Keratinocyte (primary cell): ENCODE results near the gene KREMEN1. TPM values are rescaled to one million over a fixed set of nuclear protein-coding genes. Genes with fewer than 3 reads are reported as not detected.

ENCODE experiments used
- DNase-seq: peaks from one replicate; pipeline ENCODE4 v3.0.0-alpha.2; 2011; ENCODE audit warnings: low read depth, missing footprints, low spot score
- FAIRE-seq: peaks from 2 replicates; lab custom pipeline; 2011; peaks lifted over from hg19 to GRCh38; lab: Jason Lieb, UNC
- H2AFZ ChIP-seq: 2 replicates; pipeline ENCODE4 v1.6.0; 2012; ENCODE audit warnings: low read length, control low read depth, inconsistent platforms; ENCODE audit not compliant: control insufficient read depth
- H3K27ac ChIP-seq: 2 replicates; pipeline ENCODE4 v1.5.1; 2011; ENCODE audit warnings: low read length; ENCODE audit not compliant: control insufficient read depth, insufficient read depth
- H3K27me3 ChIP-seq: 3 replicates; pipeline ENCODE4 v1.6.0; 2011; ENCODE audit warnings: low read length; ENCODE audit not compliant: control insufficient read depth, insufficient read depth; ENCODE audit errors: extremely low read depth
- H3K36me3 ChIP-seq, 2 experiments: 2 replicates in 1 of 2; 3 replicates in 1 of 2; pipeline ENCODE4 v1.5.1; 2011; ENCODE audit warnings: low read length in 2 of 2, mild to moderate bottlenecking in 1 of 2; ENCODE audit not compliant: control insufficient read depth in 2 of 2, insufficient read depth in 2 of 2; ENCODE audit errors: extremely low read depth in 1 of 2
- H3K4me1 ChIP-seq: 3 replicates; pipeline ENCODE4 v1.5.1; 2011; ENCODE audit warnings: low read length; ENCODE audit not compliant: control insufficient read depth, insufficient read depth; ENCODE audit errors: extremely low read depth
- H3K4me2 ChIP-seq: 3 replicates; pipeline ENCODE4 v1.6.0; 2011; ENCODE audit warnings: low read depth, low read length; ENCODE audit not compliant: control insufficient read depth, insufficient read depth; ENCODE audit errors: extremely low read depth
- H3K4me3 ChIP-seq, 3 experiments: fragments of 200-600 bp in 1 of 3; sonication (generic) in 1 of 3; 2 replicates in 2 of 3; 3 replicates in 1 of 3; pipeline ENCODE4 v1.5.1; 2011 to 2016; ENCODE audit warnings: low read length in 3 of 3, mild to moderate bottlenecking in 3 of 3, control low read depth in 2 of 3, inconsistent platforms in 1 of 3, low read depth in 1 of 3, mixed read lengths in 1 of 3, mixed run types in 1 of 3, moderate library complexity in 1 of 3; ENCODE audit not compliant: control insufficient read depth in 2 of 3, insufficient read depth in 2 of 3; ENCODE audit errors: extremely low read depth in 1 of 3
- H3K79me2 ChIP-seq: 2 replicates; pipeline ENCODE4 v1.6.0; 2012; ENCODE audit warnings: low read length; ENCODE audit not compliant: control insufficient read depth, insufficient read depth
- H3K9ac ChIP-seq: 3 replicates; pipeline ENCODE4 v1.6.0; 2011; ENCODE audit warnings: low read length; ENCODE audit not compliant: control insufficient read depth, insufficient read depth; ENCODE audit errors: extremely low read depth
- H3K9me1 ChIP-seq: 3 replicates; pipeline ENCODE4 v1.6.0; 2011; ENCODE audit warnings: low read length; ENCODE audit not compliant: control insufficient read depth, insufficient read depth; ENCODE audit errors: extremely low read depth
- H3K9me3 ChIP-seq: 2 replicates; pipeline ENCODE4 v1.5.1; 2012; ENCODE audit warnings: low read depth, low read length; ENCODE audit not compliant: control insufficient read depth
- H4K20me1 ChIP-seq: 3 replicates; pipeline ENCODE4 v1.6.0; 2011; ENCODE audit warnings: low read length; ENCODE audit not compliant: control insufficient read depth, insufficient read depth; ENCODE audit errors: extremely low read depth
- EZH2 ChIP-seq: IDR thresholded peaks from one replicate; pipeline ENCODE4 v1.6.1; 2012; ENCODE audit warnings: inconsistent platforms, mild to moderate bottlenecking, low read length, moderate library complexity
- dilution Hi-C: fragments of 300-500 bp; cut with MboI; formaldehyde crosslinking; loops from one replicate; pipeline ENCODE4 v1.7.0; 2020; ENCODE audit warnings: low sequenced_read_pairs; ENCODE audit not compliant: extremely low pct_ligation_motif_present
- polyA plus RNA-seq, 5 experiments: library from polyadenylated mRNA; depleted of rRNA in 3 of 5; stranded (reverse) in 3 of 5; stranded (forward) in 1 of 5; unstranded in 1 of 5; fragments of >200 nt; gene quantifications; 1 replicate in 1 of 5; 2 replicates in 3 of 5; 3 replicates in 1 of 5; pipeline versions ENCODE4 v1.2.1 to v1.2.3, GENCODE V29; 2011 to 2012; ENCODE audit warnings: missing spikeins in 2 of 5, low read depth in 1 of 5, low replicate concordance in 1 of 5
- TF ChIP-seq, protein P1 (sequence below), 3 experiments: IDR thresholded peaks in 1 of 3; conservative IDR thresholded peaks in 1 of 3; optimal IDR thresholded peaks in 1 of 3; 2 replicates in 2 of 3; 3 replicates in 1 of 3; pipeline versions ENCODE3 to v1.5.1; 2011; ENCODE audit warnings: low read length in 3 of 3, mild to moderate bottlenecking in 3 of 3, moderate library complexity in 2 of 3, control low read depth in 1 of 3, inconsistent platforms in 1 of 3; ENCODE audit not compliant: insufficient read depth in 2 of 3; ENCODE audit errors: extremely low read depth in 1 of 3

The KREMEN1 gene
- polyA plus RNA-seq, 1 donor (not counting 4 experiments of a cell fraction or from before 2014, with no cell fraction given): 6.8 TPM

DNA sequence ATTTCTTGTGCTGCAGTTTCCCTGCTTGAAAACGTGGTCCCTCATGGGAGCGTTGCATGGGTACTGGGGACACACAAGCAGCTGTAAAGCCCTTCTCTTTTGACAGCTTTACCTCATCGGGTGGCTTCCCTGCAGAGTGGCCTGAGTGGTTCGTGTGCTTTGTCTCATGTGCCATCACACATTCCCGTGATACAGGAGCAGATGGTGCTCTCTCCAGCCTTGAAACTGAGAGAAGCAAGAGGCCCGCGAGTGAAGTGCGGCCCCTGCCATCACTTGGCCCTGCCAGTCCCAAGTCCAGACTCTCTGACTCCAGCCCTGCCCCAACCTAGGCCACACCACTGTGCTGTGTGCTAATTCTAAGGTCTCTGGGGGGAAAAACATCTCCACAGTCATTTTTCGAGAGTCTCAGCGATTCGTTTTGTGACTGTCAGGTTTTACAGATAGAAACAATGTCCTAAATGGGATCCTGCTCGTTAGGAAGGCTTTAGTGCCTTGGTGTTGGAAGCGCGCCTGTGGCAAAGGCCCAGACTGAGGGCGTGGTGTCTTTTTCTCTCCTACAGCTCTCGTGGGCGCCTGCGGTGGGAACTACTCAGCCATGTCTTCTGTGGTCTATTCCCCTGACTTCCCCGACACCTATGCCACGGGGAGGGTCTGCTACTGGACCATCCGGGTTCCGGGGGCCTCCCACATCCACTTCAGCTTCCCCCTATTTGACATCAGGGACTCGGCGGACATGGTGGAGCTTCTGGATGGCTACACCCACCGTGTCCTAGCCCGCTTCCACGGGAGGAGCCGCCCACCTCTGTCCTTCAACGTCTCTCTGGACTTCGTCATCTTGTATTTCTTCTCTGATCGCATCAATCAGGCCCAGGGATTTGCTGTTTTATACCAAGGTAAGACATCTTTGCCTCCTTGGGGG, 64.2 kb downstream of the KREMEN1 start:
- Histone ChIP-seq H3K4me3 (no peak overlapping the region), H3K9me1 (no peaks in the 10 kb centered on the region), H3K9ac (no peak overlapping the region), H3K36me3 (peaks cover 3 to 5% of the 10 kb centered on the region in 2 experiments), H3K9me3 (no peaks in the 10 kb centered on the region), H3K4me1 (no peaks in the 10 kb centered on the region), H3K4me2 (no peak overlapping the region), H2AFZ (no peak overlapping the region), H3K27ac (no peak overlapping the region), H3K27me3 (no peaks in the 10 kb centered on the region), H4K20me1 (no peaks in the 10 kb centered on the region), H3K79me2 (no peaks in the 10 kb centered on the region)
- DNase-seq (no peak), FAIRE-seq (no peak)
- TF ChIP-seq EZH2: no peak
- TF ChIP-seq, protein P1, sequence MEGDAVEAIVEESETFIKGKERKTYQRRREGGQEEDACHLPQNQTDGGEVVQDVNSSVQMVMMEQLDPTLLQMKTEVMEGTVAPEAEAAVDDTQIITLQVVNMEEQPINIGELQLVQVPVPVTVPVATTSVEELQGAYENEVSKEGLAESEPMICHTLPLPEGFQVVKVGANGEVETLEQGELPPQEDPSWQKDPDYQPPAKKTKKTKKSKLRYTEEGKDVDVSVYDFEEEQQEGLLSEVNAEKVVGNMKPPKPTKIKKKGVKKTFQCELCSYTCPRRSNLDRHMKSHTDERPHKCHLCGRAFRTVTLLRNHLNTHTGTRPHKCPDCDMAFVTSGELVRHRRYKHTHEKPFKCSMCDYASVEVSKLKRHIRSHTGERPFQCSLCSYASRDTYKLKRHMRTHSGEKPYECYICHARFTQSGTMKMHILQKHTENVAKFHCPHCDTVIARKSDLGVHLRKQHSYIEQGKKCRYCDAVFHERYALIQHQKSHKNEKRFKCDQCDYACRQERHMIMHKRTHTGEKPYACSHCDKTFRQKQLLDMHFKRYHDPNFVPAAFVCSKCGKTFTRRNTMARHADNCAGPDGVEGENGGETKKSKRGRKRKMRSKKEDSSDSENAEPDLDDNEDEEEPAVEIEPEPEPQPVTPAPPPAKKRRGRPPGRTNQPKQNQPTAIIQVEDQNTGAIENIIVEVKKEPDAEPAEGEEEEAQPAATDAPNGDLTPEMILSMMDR (optimal IDR thresholded peaks at IDR 0.05 in 1 of 3, IDR thresholded peaks at IDR 0.05 in 1 of 3, conservative IDR thresholded peaks at IDR 0.05 in 1 of 3; ENCODE audit: extremely low read depth in 1 of 3, insufficient read depth in 2 of 3, low read length in 3 of 3): no peak
- dilution Hi-C loops: no loop called here

DNA sequence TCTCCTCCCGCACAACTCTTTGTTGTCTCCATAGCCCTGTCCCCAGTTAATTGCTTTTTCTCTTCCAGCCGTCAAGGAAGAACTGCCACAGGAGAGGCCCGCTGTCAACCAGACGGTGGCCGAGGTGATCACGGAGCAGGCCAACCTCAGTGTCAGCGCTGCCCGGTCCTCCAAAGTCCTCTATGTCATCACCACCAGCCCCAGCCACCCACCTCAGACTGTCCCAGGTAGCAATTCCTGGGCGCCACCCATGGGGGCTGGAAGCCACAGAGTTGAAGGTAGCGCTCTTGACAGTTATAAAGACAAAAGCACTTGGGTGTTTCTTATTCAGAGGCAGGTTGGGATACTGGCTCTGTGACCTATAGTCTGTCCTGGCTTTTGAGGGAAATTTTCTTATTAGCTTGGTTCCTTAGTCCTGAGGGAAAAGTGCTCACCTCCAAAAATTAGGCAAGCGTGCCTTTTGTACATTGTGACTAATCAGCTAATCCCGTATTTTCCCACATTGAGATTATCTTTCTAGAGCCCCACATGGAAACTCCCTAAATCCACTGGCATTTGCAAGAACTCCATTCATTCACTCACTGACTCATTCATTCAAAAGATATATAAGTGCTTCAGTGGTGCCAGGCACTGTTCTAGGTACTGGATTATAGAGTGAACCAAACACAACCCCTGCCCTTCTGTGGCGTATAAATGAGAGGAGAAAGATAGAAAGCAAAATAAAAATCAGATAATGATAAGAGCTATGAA, 65.9 kb downstream of the KREMEN1 start:
- Histone ChIP-seq H4K20me1 (no peaks in the 10 kb centered on the region), H3K27me3 (no peaks in the 10 kb centered on the region), H3K4me1 (no peaks in the 10 kb centered on the region), H3K4me2 (no peak overlapping the region), H3K9ac (no peak overlapping the region), H3K36me3 (peaks cover 4 to 5% of the 10 kb centered on the region in 2 experiments), H3K9me3 (no peaks in the 10 kb centered on the region), H3K4me3 (no peak overlapping the region), H3K9me1 (no peaks in the 10 kb centered on the region), H3K27ac (no peak overlapping the region), H3K79me2 (no peaks in the 10 kb centered on the region), H2AFZ (no peak overlapping the region)
- DNase-seq (no peak), FAIRE-seq (no peak)
- dilution Hi-C loops: no loop called here
- TF ChIP-seq EZH2: no peak
- TF ChIP-seq, protein P1 (optimal IDR thresholded peaks at IDR 0.05 in 1 of 3, IDR thresholded peaks at IDR 0.05 in 1 of 3, conservative IDR thresholded peaks at IDR 0.05 in 1 of 3; ENCODE audit: extremely low read depth in 1 of 3, insufficient read depth in 2 of 3, low read length in 3 of 3): no peak
